GM21723 (cell line): ENCODE measurements around the gene FAM76A.
"Not testable (repeated sequence)": the region's sequence is repeated elsewhere in the genome, so short reads cannot be mapped to it uniquely, and the experiment has no call there.

Source experiments
- ATAC-seq: cut with Tn5 transposase; IDR thresholded peaks from one replicate; pipeline ENCODE4 v1.9.1; 2021; ENCODE audit warnings: mild to moderate bottlenecking, moderate library complexity; ENCODE audit not compliant: unreplicated experiment

FAM76A gene

DNA sequence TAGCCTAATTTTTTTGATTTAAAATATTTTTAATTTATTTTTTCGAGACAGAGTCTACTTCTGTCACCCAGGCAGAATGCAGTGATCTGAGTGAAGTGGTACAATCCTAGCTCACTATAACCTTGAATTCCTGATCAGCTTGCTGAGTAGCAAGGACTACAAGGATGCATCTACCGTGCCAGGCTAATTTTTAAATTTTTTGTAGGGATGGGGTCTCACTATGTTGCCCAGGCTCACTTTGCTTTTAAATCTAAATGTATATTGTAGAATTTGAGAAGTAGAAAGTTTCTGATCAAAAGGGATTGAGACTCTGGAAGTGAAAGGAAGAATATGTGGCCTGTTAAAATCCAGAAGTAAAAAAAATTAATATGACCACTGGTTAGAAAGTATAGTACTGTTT, 48.9 kb downstream of the FAM76A start:
- no peak for ATAC-seq

DNA sequence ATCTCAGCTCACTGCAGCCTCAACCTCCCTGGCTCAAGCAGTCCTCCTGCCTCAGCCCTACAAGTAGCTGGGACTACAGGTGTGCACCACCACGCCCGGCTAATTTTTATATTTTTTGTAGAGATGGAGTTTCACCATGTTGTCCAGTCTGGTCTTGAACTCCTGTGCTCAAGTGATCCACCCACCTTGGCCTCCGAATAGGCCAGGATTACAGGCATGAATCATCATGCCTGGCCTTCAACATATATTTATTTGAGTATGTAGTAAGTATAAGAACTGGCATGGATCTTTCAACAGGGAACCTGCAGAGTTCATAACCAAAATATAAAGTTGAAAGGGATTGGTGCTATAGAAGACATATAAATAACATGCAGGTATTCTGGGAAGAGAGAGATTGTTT, 49.6 kb downstream of the FAM76A start:
- ATAC-seq: not testable (repeated sequence)

- not testable (repeated sequence) for ATAC-seq
These were observed 50.5 kb downstream of the FAM76A start for GRCh38 chr1:27776276-27776675.

- ATAC-seq: no peak
These were observed 52.3 kb downstream of the FAM76A start for GRCh38 chr1:27778056-27778455.

- no peak for ATAC-seq
These were observed 53.4 kb downstream of the FAM76A start for GRCh38 chr1:27779122-27779521.

- ATAC-seq: no peak
These were observed 57.2 kb downstream of the FAM76A start for GRCh38 chr1:27782950-27783349.

DNA sequence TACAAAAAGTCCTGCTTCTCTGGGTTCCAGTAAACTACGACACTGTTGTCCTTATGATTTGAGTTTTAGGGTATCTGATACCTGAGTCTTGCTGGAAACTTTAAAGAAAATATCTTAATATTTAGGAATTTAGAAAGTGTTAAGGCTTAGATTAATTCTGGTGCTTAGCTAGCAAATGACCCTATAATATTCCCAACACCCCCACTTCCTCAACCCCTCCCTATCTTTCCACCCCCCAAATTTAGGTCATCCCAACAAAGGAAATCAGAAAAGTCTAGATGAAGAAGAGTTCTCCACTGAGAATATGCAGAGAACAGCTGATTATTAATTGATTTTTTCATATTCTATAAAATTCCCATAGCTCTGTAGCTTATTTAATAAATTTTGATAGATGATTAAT, 58.9 kb downstream of the FAM76A start:
- no peak for ATAC-seq

- no peak for ATAC-seq
These were observed 60.2 kb downstream of the FAM76A start for GRCh38 chr1:27785781-27786455.

DNA sequence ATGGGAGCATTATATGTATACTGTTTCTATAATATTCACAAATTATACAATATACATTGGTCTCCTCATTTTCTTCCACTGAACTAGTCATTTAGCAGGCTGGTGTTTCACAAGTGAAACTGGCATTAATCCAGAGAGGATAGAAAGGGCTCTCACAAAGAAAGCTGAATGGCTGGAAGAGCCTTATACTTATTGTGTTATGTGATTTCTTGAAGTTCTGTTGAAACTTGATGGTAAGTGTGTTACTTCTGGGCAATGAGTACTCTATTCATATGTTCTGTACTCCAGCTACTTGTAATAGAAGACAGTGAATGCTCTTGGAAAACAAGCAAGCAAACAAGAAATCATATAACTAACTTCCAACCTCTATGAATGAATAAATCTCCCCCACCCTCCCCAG, 62.1 kb downstream of the FAM76A start:
- ATAC-seq: no peak

GRCh38 chr1:27789540-27790041, 63.8 kb downstream of the FAM76A start:
- no peak for ATAC-seq

DNA sequence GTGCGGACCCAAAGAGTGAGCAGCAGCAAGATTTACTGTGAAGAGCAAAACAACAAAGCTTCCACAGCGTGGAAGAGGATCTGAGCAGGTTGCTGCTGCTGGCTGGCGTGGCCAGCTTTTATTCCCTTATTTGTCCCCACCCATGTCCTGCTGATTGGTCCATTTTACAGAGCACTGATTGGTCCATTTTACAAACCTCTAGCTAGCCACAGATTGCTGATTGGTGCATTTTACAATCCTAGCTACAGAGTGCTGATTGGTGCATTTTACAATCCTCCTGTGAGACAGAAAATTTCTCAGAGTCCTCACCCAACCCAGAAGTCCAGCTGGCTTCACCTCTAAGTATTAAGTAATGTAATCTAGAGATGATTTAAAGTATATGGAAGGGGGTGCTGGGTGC, 64.5 kb downstream of the FAM76A start:
- ATAC-seq: not testable (repeated sequence)

GRCh38 chr1:27795601-27796000, 69.8 kb downstream of the FAM76A start:
- ATAC-seq: no peak

GRCh38 chr1:27804791-27805190, 79.0 kb downstream of the FAM76A start:
- no peak for ATAC-seq

DNA sequence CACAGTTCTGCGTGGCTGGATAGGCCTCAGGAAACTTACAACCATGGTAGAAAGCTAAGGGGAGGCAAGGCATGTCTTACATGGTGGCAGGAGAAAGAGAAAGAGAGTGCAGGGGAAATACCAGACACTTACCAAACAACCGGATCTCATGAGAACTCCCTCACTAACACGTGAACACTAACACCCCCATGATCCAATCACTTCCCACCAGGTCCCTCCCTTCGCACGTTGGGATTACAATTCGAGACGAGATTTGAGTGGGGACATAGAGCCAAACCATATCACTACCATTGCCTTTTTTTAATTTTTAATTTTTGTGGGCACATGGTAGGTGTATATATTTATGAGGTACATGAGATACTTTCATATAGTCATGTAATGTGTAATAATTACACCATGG, 81.0 kb downstream of the FAM76A start:
- no peak for ATAC-seq

GRCh38 chr1:27807385-27807784, 81.6 kb downstream of the FAM76A start:
- no peak for ATAC-seq

DNA sequence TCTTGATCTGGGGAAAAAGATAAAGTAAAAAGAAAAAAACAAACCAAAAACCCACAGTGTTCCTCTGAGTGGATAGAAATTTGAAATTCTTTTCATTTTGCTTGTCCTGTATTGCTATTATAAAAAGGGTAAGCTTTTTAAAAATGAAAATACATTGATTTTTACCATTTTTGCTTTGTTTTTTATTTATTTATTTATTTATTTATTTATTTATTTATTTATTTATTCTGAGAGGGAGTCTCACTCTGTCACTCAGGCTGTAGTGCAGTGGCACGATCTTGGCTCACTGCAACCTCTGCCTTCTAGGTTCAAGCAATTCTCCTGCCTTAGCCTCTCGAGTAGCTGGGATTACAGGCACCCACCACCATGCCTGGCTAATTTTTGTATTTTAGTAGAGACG, 82.4 kb downstream of the FAM76A start:
- ATAC-seq: not testable (repeated sequence)

GRCh38 chr1:27809883-27810282, 84.1 kb downstream of the FAM76A start:
- ATAC-seq: no peak

GRCh38 chr1:27811741-27812500, 86.2 kb downstream of the FAM76A start:
- no peak for ATAC-seq
